ENCODE results near the gene CLDN15. TPM values are rescaled to one million over a fixed set of nuclear protein-coding genes. Genes with fewer than 3 reads are reported as not detected.

The CLDN15 gene
- total and polyA plus RNA-seq, 2 donors (not counting 1 experiment from before 2014, with no cell fraction given): 31.1 to 42.1 TPM

DNA sequence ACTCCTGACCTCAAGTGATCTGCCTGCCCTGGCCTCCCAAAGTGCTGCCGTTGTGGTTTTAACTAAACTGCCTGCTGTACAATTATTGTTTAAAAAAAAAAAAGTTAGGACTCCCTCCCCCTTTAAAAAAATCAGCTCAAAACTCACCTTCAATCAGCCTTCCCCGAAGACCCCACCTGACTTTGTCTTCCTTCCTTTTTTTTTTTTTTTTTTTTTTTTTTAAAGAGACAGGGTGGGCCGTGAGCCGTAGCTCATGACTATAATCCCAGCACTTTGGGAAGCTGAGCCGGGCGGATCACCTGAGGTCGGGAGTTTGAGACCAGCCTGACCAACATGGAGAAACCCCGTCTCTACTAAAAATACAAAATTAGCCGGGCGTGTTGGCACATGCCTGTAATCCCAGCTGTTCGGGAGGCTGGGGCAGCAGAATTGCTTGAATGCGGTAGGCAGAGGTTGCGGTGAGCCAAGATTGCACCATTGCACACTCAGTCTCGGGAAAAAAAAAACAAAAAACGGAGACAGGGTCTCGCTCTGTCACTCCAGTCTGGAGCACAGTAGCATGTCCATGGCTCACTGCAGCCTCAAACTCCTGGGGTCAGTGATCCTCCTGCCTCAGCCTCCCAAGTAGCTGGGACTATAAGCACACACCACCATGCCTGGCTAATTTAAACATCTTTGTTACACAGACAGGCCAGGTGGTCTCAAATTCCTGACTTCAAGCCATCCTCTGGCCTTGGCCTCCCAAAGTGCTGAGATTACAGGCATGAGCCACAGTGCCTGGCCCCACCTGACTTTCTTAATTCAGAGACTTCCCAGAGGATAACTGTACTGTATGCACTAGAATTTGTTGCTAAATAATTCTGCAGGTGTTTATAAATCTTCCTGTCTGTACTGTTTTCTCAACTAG, 4.1 kb upstream of the CLDN15 start:
- H3K4me3 Mint-ChIP-seq: no peak overlapping the region
- 78% methylated on average over 7 of the region's 16 CpGs for WGBS (ENCODE audit: insufficient coverage)
- no peaks in the 10 kb centered on the region for H3K9me3 Mint-ChIP-seq (ENCODE audit: insufficient read depth)
- Histone ChIP-seq H3K4me1 (ENCODE audit: control insufficient read depth in 2 of 2, insufficient read depth in 2 of 2, low read length in 2 of 2) (peaks cover 13 to 31% of the 10 kb centered on the region in 2 donors), H2AFZ (ENCODE audit: insufficient read depth, low read depth, low read length, poor library complexity, severe bottlenecking) (no peak overlapping the region), H3K4me2 (replicated peaks; ENCODE audit: low read depth, low read length, poor library complexity, severe bottlenecking) (peak overlapping the region; percentile 21), H3K79me2 (ENCODE audit: control insufficient read depth, insufficient read depth, low read length) (peaks cover 73% of the 10 kb centered on the region), H3K4me3 (ENCODE audit: control extremely low read depth in 1 of 5, extremely low read depth in 1 of 5, insufficient read depth in 1 of 5, low read depth in 2 of 5, low read length in 4 of 5) (no peak overlapping the region), H4K20me1 (ENCODE audit: control insufficient read depth, insufficient read depth, low read length, poor library complexity, severe bottlenecking) (peaks cover 77% of the 10 kb centered on the region), H3K27me3 (replicated peaks in 1 of 4; ENCODE audit: control extremely low read depth in 1 of 4, control insufficient read depth in 3 of 4, insufficient read depth in 4 of 4, low read length in 3 of 4) (no peaks in the 10 kb centered on the region), H3K27ac (ENCODE audit: low read length in 2 of 2) (no peak overlapping the region), H3K9ac (ENCODE audit: low read length) (no peak overlapping the region), H3K9me3 (ENCODE audit: control extremely low read depth in 1 of 3, control insufficient read depth in 2 of 3, insufficient read depth in 1 of 3, low read length in 2 of 3) (no peaks in the 10 kb centered on the region), H3K36me3 (replicated peaks in 1 of 2; ENCODE audit: control extremely low read depth in 1 of 2, control insufficient read depth in 1 of 2, extremely low read depth in 1 of 2, insufficient read depth in 2 of 2, low read length in 1 of 2) (peaks cover 0 to 27% of the 10 kb centered on the region in 2 experiments)
- no peaks in the 10 kb centered on the region for H3K27me3 Mint-ChIP-seq
- TF ChIP-seq EZH2 (IDR thresholded peaks at IDR 0.05; ENCODE audit: borderline replicate concordance, insufficient read depth, low read depth, low read length, poor library complexity, severe bottlenecking): no peak
- TF ChIP-seq, protein P1, sequence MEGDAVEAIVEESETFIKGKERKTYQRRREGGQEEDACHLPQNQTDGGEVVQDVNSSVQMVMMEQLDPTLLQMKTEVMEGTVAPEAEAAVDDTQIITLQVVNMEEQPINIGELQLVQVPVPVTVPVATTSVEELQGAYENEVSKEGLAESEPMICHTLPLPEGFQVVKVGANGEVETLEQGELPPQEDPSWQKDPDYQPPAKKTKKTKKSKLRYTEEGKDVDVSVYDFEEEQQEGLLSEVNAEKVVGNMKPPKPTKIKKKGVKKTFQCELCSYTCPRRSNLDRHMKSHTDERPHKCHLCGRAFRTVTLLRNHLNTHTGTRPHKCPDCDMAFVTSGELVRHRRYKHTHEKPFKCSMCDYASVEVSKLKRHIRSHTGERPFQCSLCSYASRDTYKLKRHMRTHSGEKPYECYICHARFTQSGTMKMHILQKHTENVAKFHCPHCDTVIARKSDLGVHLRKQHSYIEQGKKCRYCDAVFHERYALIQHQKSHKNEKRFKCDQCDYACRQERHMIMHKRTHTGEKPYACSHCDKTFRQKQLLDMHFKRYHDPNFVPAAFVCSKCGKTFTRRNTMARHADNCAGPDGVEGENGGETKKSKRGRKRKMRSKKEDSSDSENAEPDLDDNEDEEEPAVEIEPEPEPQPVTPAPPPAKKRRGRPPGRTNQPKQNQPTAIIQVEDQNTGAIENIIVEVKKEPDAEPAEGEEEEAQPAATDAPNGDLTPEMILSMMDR (IDR thresholded peaks at IDR 0.05): no peak
- ATAC-seq (ENCODE audit: low read depth): no peak
- CTCF ChIA-PET: interaction anchor here (1.4 to 4.6 kb wide), 2 partner anchors 41 to 98 kb away, joined by 4 to 65 read pairs; no protein-coding TSS in a partner anchor
- peak overlapping the region; percentile 26 for H3K27ac Mint-ChIP-seq
- H3K4me1 Mint-ChIP-seq: peaks cover 31% of the 10 kb centered on the region
- POLR2A ChIA-PET: no interaction called here
- intact Hi-C loops (cut with micrococcal nuclease): no loop called here
- DNase-seq: no peak

DNA sequence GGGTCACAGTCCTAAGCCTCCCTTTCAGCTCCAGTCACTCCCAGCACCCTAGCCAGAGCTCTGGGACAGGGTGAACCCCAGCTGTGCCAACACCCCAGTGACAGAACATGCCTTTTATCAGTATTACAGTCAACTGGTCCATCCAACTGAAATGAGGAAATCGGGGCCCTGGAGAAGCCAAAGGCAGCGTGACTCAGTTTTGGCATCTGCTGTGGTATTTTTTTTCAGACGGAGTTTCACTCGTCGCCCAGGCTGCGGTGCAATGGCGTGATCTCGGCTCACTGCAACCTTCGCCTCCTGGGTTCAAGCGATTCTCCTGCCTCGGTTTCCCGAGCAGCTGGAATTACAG, 3.4 kb upstream of the CLDN15 start:
- Histone ChIP-seq H2AFZ (ENCODE audit: insufficient read depth, low read depth, low read length, poor library complexity, severe bottlenecking) (no peak overlapping the region), H3K4me2 (replicated peaks; ENCODE audit: low read depth, low read length, poor library complexity, severe bottlenecking) (peak overlapping the region; percentile 21), H3K79me2 (ENCODE audit: control insufficient read depth, insufficient read depth, low read length) (peaks cover 66% of the 10 kb centered on the region), H3K4me1 (ENCODE audit: control insufficient read depth in 2 of 2, insufficient read depth in 2 of 2, low read length in 2 of 2) (peaks cover 13 to 31% of the 10 kb centered on the region in 2 donors), H3K36me3 (replicated peaks in 1 of 2; ENCODE audit: control extremely low read depth in 1 of 2, control insufficient read depth in 1 of 2, extremely low read depth in 1 of 2, insufficient read depth in 2 of 2, low read length in 1 of 2) (peaks cover 0 to 27% of the 10 kb centered on the region in 2 experiments), H3K4me3 (ENCODE audit: control extremely low read depth in 1 of 5, extremely low read depth in 1 of 5, insufficient read depth in 1 of 5, low read depth in 2 of 5, low read length in 4 of 5) (no peak overlapping the region), H3K27me3 (replicated peaks in 1 of 4; ENCODE audit: control extremely low read depth in 1 of 4, control insufficient read depth in 3 of 4, insufficient read depth in 4 of 4, low read length in 3 of 4) (no peaks in the 10 kb centered on the region), H4K20me1 (ENCODE audit: control insufficient read depth, insufficient read depth, low read length, poor library complexity, severe bottlenecking) (peaks cover 77% of the 10 kb centered on the region), H3K9ac (ENCODE audit: low read length) (no peak overlapping the region), H3K9me3 (ENCODE audit: control extremely low read depth in 1 of 3, control insufficient read depth in 2 of 3, insufficient read depth in 1 of 3, low read length in 2 of 3) (no peaks in the 10 kb centered on the region), H3K27ac (ENCODE audit: low read length in 2 of 2) (no peak overlapping the region)
- DNase-seq: no peak
- intact Hi-C loops (cut with micrococcal nuclease): no loop called here
- Mint-ChIP-seq H3K4me1 (peaks cover 30% of the 10 kb centered on the region), H3K9me3 (ENCODE audit: insufficient read depth) (no peaks in the 10 kb centered on the region), H3K27ac (no peak overlapping the region), H3K4me3 (no peak overlapping the region), H3K27me3 (no peaks in the 10 kb centered on the region)
- 76% methylated on average over 11 of the region's 12 CpGs for WGBS (ENCODE audit: insufficient coverage)
- POLR2A ChIA-PET: no interaction called here
- no peak for TF ChIP-seq EZH2 (IDR thresholded peaks at IDR 0.05; ENCODE audit: borderline replicate concordance, insufficient read depth, low read depth, low read length, poor library complexity, severe bottlenecking)
- TF ChIP-seq, protein P1 (IDR thresholded peaks at IDR 0.05): no peak
- ATAC-seq (ENCODE audit: low read depth): no peak
- CTCF ChIA-PET: interaction anchor here (1.4 to 4.6 kb wide), 2 partner anchors 42 to 97 kb away, joined by 4 to 65 read pairs; no protein-coding TSS in a partner anchor

All from B cell (primary cell).